Measurements from ENCODE around the gene CDK19.
"Not testable (repeated sequence)": the region's sequence is repeated elsewhere in the genome, so short reads cannot be mapped to it uniquely, and the experiment has no call there.

The CDK19 gene

DNA sequence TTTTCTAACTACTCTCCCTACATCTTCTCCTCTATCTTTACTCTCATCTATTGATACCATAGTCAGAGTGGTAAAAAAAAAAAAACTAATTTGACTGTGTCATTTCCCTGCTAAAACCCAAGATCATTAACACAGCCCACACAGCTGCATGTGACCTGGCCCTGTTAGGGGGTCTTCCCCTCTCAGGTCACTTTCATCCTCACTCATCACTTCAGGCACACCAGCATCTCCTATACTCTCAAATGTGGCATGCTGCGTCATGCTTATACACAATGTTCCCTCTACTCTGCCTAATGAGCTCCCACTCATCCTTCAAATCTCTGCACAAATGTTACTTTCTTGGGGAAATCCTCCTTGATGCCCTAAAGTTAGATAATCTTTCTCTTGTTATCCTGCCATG, 86.8 kb downstream of the CDK19 start:
- DNase-seq (ENCODE audit: low read depth) = no peak
- no peak overlapping the region for H3K4me3 ChIP-seq (ENCODE audit: low read depth, low read length)
- no peak for TF ChIP-seq CTCF (IDR thresholded peaks at IDR 0.05; ENCODE audit: control insufficient read depth, extremely low read depth, insufficient read depth)

DNA sequence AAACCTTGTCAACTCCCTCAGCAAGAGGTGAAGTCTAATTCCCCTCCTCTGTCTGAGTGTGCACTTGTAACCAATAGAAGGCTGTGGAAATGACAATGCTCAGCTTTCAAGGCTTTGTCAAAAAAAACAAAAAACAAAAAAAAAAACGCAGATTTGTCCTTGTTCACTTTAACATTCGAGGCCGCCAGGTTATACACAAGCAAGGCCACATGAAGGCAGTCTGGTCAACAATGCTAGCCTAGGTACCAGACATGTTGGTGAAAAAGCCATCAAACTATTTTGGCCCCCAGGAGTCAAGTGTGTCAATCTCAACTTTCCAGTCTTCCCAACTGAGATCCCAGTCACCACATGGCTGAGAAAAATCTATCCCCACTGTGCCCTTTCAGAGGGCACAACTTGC, 92.3 kb downstream of the CDK19 start:
- TF ChIP-seq CTCF (IDR thresholded peaks at IDR 0.05; ENCODE audit: control insufficient read depth, extremely low read depth, insufficient read depth) = no peak
- DNase-seq (ENCODE audit: low read depth) = no peak
- H3K4me3 ChIP-seq (ENCODE audit: low read depth, low read length) = no peak overlapping the region

- no peak overlapping the region for H3K4me3 ChIP-seq (ENCODE audit: low read depth, low read length)
- no peak for DNase-seq (ENCODE audit: low read depth)
- TF ChIP-seq CTCF (IDR thresholded peaks at IDR 0.05; ENCODE audit: control insufficient read depth, extremely low read depth, insufficient read depth) = no peak
Measured at GRCh38 chr6:110720066-110720465, 95.2 kb downstream of the CDK19 start.

DNA sequence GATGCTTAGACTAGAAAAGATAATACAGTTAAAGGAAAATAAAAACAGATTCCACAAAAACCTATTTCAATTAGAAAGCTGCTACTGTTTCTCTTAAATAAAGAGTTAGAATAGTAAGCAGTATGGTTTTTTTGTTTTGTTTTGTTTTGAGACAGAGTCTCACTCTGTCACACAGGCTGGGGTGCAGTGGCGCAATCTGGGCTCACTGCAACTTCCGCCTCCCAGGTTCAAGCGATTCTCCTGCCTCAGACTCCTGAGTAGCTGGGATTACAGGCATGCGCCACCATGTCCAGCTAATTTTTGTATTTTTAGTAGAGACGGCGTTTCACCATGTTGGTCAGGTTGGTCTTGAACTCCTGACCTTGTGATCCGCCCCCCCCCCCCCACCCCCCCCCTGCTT, 95.7 kb downstream of the CDK19 start:
- not testable (repeated sequence) for DNase-seq (ENCODE audit: low read depth); H3K4me3 ChIP-seq (ENCODE audit: low read depth, low read length)

- TF ChIP-seq CTCF (IDR thresholded peaks at IDR 0.05; ENCODE audit: control insufficient read depth, extremely low read depth, insufficient read depth) = no peak
- no peak for DNase-seq (ENCODE audit: low read depth)
- no peak overlapping the region for H3K4me3 ChIP-seq (ENCODE audit: low read depth, low read length)
Measured at GRCh38 chr6:110714143-110714542, 101.1 kb downstream of the CDK19 start.

DNA sequence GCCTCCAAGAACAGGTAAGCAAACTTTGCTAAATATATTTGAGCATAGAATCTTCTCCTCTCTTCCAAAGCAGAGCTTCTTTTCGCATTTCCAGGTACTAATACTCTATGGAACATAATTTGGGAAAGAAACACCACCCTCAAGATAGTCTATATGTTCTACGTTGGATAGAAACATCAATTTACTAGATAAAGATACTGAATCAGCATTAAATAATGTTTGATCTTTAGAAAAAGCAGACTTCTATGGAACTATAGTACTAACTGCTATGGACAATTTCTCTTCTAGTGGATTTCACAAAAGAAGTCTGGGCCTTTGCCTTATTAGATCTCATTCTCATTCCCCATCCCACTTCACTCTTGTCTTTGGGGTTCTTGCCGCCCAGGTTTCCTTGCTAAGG, 103.0 kb downstream of the CDK19 start:
- DNase-seq (ENCODE audit: low read depth) = no peak
- TF ChIP-seq CTCF (IDR thresholded peaks at IDR 0.05; ENCODE audit: control insufficient read depth, extremely low read depth, insufficient read depth) = no peak

DNA sequence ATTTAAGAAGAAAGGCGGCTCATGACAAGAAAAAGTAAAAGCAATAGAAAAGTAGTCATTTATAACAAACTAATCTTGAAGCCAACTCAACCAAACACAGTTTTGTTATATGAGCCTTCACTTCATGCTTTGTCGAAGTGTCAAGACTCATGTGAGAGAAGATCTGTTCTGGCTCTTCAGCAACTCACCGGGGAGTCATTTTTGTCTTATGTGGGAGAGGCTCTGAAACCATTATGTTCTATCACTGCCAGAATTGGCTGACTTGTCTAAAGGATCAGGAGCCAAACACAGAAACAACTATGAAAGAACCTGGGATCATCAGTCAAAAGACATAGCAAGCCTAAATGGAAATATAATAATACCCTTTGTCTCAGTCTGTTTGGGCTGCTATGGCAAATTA, 105.2 kb downstream of the CDK19 start:
- no peak for DNase-seq (ENCODE audit: low read depth)
- TF ChIP-seq CTCF (IDR thresholded peaks at IDR 0.05; ENCODE audit: control insufficient read depth, extremely low read depth, insufficient read depth) = no peak
- no peak overlapping the region for H3K4me3 ChIP-seq (ENCODE audit: low read depth, low read length)

More for the DNA sequence above, 103.0 kb downstream of the CDK19 start:
- H3K4me3 ChIP-seq (ENCODE audit: low read depth, low read length) = no peak overlapping the region

Data from LNCaP clone FGC (cell line).